IPS-20b (cell line): ENCODE measurements around the gene KIF17.

Experiments
- H3K27ac ChIP-seq: one replicate; pipeline ENCODE4 v1.5.1; 2013; ENCODE audit warnings: low read length
- H3K27me3 ChIP-seq: 2 replicates; pipeline ENCODE4 v1.6.1; 2013; ENCODE audit warnings: mild to moderate bottlenecking, low read length, inconsistent platforms; ENCODE audit not compliant: insufficient read depth
- H3K36me3 ChIP-seq: 2 replicates; pipeline ENCODE4 v1.6.1; 2013; ENCODE audit warnings: low read depth, mild to moderate bottlenecking, inconsistent platforms, low read length, moderate library complexity; ENCODE audit not compliant: insufficient read depth
- H3K4me1 ChIP-seq: 2 replicates; pipeline ENCODE4 v1.6.1; 2013; ENCODE audit warnings: mild to moderate bottlenecking, control low read depth, inconsistent platforms, low read length, moderate library complexity; ENCODE audit not compliant: insufficient read depth
- H3K4me3 ChIP-seq: 2 replicates; pipeline ENCODE4 v1.5.1; 2013; ENCODE audit warnings: mild to moderate bottlenecking, low read length, inconsistent platforms
- H3K9ac ChIP-seq: 2 replicates; pipeline ENCODE4 v1.6.1; 2013; ENCODE audit warnings: low read depth, mild to moderate bottlenecking, inconsistent platforms, low read length, moderate library complexity
- H3K9me3 ChIP-seq: 2 replicates; pipeline ENCODE4 v1.6.1; 2013; ENCODE audit warnings: mild to moderate bottlenecking, low read depth, low read length, inconsistent platforms; ENCODE audit not compliant: insufficient read depth

The KIF17 gene

DNA sequence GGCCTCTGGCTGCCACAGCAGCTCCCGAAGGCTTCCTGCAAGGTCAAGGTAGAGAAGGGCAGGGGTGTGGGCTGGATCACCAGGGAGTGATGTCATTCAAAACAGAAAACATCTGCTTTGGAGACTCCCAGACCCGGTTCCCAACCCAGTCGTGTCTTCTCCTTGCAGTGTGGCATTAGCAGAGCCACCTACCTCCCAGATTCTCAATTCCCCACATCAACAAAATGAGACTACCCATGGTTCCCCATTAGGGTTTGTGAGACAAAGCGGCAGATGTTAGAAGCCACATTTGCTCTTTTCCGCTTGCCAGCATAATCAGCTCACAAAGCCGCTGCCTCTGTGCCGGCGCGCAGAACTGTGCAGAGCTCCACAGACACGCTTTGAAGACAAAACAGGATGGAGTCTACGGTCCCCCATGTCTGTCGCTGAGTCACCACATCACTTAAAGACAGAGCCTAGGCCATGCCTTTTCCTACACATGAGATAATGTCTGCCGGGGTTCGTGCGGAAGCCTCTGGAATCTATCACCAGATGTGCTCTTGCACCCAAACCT lies 12.5 kb downstream of the KIF17 start:
- Histone ChIP-seq H3K4me3 (no peak overlapping the region), H3K9ac (no peak overlapping the region), H3K36me3 (no peaks in the 10 kb centered on the region), H3K4me1 (no peaks in the 10 kb centered on the region), H3K27me3 (no peaks in the 10 kb centered on the region), H3K27ac (no peak overlapping the region), H3K9me3 (no peaks in the 10 kb centered on the region)

DNA sequence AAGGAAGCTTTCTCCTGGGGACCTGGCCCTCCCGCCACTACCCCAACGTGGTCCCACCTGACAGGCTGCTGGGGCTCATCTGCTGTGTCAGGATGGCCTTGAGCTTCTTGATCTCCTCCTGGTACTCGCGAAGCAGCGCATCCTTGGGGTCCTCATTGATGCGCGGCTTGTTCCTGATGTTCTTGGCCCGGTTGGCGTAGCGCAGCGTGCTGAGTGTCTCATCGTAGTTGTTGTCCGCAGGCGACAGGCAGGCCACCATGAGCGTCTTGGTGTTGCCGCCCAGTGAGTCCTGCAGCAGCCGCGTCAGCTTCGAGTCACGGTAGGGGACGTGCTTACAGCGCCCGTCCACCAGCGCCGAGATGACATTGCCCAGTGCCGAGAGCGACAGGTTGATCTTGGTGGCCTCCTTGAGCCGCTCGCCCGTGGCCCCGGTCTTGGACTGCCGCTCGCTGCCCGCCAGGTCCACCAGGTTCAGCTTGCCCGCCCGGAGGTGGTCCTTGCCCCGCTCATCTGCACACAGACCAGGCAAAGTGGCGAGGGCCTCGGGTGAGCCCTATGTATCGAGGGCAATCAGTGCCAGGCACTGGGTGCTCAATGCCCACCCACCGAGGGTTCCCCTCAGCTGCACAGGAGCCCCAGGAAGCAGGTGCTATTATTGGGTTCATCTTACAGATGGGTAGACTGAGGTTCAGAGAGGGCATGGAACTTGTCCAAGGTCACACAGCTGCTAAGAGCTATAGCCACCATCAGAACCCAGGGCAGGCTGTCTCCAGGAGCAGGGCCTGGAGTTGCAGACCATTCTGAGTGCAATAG lies 13.2 kb downstream of the KIF17 start:
- H3K9ac ChIP-seq = no peak overlapping the region
- H3K27me3 ChIP-seq = no peaks in the 10 kb centered on the region
- no peak overlapping the region for H3K27ac ChIP-seq
- no peak overlapping the region for H3K4me3 ChIP-seq
- H3K36me3 ChIP-seq = no peaks in the 10 kb centered on the region
- H3K9me3 ChIP-seq = no peaks in the 10 kb centered on the region
- H3K4me1 ChIP-seq = no peaks in the 10 kb centered on the region

DNA sequence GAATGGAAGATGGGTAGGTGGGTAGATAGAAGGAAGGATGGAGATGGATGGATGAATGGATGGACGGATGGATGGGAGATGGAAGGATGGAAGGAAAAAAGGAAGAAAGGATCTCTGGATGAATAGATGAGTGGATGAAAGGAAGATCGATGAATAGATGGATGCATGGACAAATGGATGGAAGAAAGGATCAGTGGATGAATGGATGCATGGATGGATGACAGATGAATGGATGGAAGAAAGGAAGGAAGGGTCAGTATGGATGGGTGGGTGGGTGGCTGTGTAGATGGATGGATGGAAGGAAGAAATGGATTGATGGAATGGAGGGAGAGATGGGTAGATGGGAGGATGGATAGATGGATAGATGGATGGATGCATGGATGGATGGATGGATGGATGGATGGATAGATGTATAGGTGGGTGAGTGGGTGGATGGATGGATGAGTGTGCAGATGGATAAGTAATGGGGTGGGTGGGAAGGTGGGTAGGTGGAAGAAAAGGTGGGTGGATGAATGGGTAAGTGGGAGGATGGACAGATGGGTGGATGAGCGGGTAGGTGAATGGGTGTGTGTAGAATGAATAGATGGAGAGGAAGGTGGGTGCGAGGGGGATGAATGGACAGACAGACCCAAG lies 14.6 kb downstream of the KIF17 start:
- H3K9ac ChIP-seq = no peak overlapping the region
- no peak overlapping the region for H3K4me3 ChIP-seq
- no peaks in the 10 kb centered on the region for H3K36me3 ChIP-seq
- no peaks in the 10 kb centered on the region for H3K27me3 ChIP-seq
- no peaks in the 10 kb centered on the region for H3K9me3 ChIP-seq
- no peaks in the 10 kb centered on the region for H3K4me1 ChIP-seq
- H3K27ac ChIP-seq = no peak overlapping the region

DNA sequence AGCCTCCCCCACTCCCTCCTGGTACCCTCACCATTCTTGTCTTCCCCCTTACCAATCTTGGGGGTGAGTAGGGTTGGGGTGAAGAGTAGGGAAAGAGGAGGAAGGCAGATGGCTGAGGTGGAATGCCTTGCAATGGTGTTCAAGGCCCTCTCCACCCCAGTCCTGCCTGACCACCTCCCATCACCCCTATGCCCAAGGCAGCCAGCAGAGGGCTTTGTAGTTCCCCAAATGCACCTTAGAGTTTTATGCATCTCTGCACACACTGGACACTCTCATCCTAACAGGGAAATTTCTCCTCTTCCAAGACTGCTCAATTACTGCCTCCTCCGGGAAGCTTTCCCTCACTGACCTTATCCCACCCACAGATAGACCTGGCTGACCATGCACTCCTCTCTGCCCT lies 15.4 kb downstream of the KIF17 start:
- Histone ChIP-seq H3K9ac (no peak overlapping the region), H3K36me3 (no peaks in the 10 kb centered on the region), H3K4me1 (0 out of 2 replicates have a peak, but pooled peaks cover 2% of the 10 kb centered on the region), H3K27ac (no peak overlapping the region), H3K4me3 (no peak overlapping the region), H3K9me3 (no peaks in the 10 kb centered on the region), H3K27me3 (no peaks in the 10 kb centered on the region)

DNA sequence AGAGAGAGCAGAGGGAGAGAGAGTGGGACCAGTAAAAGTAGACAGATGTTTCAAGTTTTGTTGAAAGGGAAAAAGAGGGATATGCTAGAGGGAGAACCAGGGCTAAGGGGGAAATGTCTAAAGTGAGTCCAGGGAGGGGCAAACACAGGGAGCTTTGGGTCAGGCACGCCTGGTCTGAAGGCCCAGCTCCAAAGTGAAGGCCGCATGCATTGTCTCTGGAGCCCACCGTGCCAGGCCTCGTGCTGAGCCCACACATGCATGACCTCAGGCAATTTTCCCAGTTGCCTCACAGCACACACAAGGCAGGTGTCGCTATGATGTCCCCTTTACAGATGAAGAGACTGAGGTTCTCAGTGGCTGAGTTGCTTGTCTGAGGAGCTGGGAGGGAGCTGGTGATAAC lies 16.0 kb downstream of the KIF17 start:
- Histone ChIP-seq H3K9ac (no peak overlapping the region), H3K27ac (no peak overlapping the region), H3K9me3 (no peaks in the 10 kb centered on the region), H3K4me3 (no peak overlapping the region), H3K36me3 (no peaks in the 10 kb centered on the region), H3K27me3 (no peaks in the 10 kb centered on the region), H3K4me1 (0 out of 2 replicates have a peak, but pooled peaks cover 5% of the 10 kb centered on the region)

DNA sequence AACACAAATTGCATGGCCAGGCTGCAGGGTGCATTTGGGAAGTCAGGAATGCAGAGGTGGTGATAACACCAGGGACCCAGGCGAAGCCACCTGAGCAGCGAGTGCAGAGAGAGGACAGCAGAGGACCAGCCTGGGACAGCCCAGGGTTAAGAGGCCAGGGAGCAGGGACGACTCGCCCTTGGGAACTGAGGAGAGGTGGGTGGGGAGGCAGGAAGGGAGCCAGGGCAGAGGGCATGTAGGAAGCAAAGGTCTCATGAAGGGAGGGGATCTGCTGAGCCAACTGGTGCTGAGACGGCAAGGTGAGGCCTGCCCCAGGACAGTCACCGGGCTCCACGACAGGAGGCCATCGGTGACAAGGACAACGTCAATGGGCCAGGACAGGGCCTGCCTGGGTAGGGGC lies 16.4 kb downstream of the KIF17 start:
- no peak overlapping the region for H3K27ac ChIP-seq
- H3K9me3 ChIP-seq = no peaks in the 10 kb centered on the region
- H3K36me3 ChIP-seq = no peaks in the 10 kb centered on the region
- H3K27me3 ChIP-seq = no peaks in the 10 kb centered on the region
- no peak overlapping the region for H3K4me3 ChIP-seq
- 0 out of 2 replicates have a peak, but pooled peaks cover 5% of the 10 kb centered on the region for H3K4me1 ChIP-seq
- H3K9ac ChIP-seq = no peak overlapping the region

DNA sequence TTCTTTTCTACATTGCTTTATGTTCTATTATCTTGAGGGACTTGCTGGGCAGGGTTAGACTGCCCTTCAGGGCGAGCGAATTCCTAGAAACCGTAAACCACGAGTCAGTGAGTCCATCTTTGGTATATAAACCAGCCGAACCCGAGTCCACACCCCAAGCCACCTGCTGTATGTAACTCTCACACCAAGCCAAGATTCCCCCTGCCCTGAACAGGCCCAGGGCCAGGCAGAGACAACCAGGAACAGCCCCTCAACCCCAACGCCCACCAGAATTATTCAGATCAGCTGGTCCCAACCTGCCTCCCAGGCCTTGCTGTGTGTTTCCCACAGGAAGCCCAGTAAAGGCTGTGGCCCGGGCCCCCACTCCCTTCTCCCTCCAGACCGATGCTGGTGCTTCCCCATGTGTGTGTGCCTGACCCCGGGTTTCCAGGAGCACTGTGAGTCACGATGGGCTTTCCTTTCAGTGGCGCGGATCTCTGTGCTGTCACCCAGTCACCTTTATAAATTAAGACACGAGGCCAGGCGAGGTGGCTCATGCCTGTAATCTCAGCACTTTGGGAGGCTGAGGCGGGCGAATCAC lies 17.1 kb downstream of the KIF17 start:
- 0 out of 2 replicates have a peak, but pooled peaks cover 5% of the 10 kb centered on the region for H3K4me1 ChIP-seq
- H3K4me3 ChIP-seq = no peak overlapping the region

DNA sequence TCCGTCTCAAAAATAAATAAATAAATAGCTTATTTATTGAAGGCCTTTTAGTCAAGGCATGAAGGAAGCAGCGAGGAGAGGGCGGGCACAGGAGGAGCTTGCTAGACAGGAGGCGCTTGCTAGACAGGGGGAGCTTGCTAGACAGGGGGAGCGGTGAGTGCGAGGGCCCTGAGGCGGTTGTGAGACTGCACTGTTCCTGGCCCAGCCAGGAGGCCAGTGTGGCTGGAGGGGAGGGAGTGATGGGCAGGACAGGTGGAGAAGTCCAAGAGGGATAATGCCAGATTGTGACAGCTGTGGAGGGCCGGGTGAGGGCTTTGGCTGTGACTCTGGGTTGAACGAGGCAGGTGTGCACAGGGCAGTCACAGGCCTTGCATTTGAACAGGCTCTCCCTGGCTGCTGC lies 18.2 kb downstream of the KIF17 start:
- Histone ChIP-seq H3K4me3 (no peak overlapping the region), H3K9ac (no peak overlapping the region), H3K4me1 (0 out of 2 replicates have a peak, but pooled peaks cover 5% of the 10 kb centered on the region), H3K9me3 (no peaks in the 10 kb centered on the region), H3K27ac (no peak overlapping the region), H3K27me3 (no peaks in the 10 kb centered on the region), H3K36me3 (no peaks in the 10 kb centered on the region)

More for the DNA sequence above, 17.1 kb downstream of the KIF17 start:
- Histone ChIP-seq H3K27me3 (no peaks in the 10 kb centered on the region), H3K36me3 (no peaks in the 10 kb centered on the region), H3K9me3 (no peaks in the 10 kb centered on the region), H3K9ac (no peak overlapping the region), H3K27ac (no peak overlapping the region)

DNA sequence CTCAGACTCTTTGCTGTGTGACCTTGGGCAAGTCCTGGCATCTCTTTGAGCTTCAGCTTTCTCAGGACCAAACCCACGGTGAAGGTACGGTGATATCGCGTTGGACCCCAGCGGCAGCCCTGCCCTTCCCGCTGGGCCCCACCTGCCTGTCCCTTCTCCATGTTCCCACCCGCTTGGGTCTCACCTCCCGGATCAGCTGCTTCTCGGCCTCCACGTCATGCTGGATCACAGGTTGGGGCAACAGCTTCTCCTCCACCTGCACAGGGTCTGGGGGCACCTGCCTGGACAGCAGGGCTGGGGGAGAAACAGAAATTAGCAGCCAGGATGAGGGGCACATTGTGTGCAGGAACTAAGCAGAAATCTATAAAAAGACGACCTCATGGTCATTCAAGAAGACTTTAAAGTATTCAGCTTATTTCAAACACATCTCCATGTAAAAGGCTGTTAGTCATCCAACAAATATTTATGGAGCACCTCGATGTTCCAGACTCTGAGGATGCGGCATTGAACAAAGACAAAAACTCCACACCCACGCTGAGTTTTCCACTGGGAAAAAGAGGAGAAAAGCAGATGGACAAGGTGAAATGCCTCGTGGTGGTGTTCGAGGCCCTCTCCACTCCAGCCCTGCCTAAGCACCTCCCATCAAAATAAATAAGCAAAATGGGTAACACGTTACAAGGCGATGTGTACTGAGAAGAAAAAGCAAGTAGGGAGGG lies 19.5 kb downstream of the KIF17 start:
- 0 out of 2 replicates have a peak, but pooled peaks cover 5% of the 10 kb centered on the region for H3K4me1 ChIP-seq
- no peaks in the 10 kb centered on the region for H3K36me3 ChIP-seq
- H3K27me3 ChIP-seq = no peaks in the 10 kb centered on the region
- no peak overlapping the region for H3K4me3 ChIP-seq
- no peak overlapping the region for H3K27ac ChIP-seq
- no peaks in the 10 kb centered on the region for H3K9me3 ChIP-seq
- no peak overlapping the region for H3K9ac ChIP-seq

DNA sequence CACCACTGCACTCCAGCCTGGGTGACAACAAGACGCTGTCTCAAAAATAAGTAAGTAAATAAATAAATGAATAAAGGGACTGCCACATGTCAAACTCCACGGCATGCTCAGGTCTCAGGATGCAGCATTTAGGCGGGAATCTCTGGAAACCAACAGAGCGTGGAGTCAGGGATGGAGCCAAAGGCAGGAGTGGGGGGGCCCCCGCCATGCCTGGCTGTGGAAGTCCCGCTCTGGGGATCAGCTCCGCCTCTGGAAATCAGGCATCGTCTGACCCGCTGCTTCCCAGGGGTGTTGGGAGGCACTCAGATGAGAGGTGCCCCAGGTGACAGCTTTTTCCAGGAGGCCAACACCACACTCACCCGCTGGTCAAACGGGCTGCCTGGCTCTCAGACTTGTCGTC lies 20.2 kb downstream of the KIF17 start:
- Histone ChIP-seq H3K27ac (no peak overlapping the region), H3K9me3 (no peaks in the 10 kb centered on the region), H3K27me3 (no peaks in the 10 kb centered on the region), H3K4me3 (peak overlapping the region; percentile 86; the same call in 1 of the 2 replicates), H3K9ac (no peak overlapping the region), H3K4me1 (0 out of 2 replicates have a peak, but pooled peaks cover 5% of the 10 kb centered on the region), H3K36me3 (no peaks in the 10 kb centered on the region)
